ENCODE results near the gene APLP1.

- TF ChIP-seq EZH2 (IDR thresholded peaks at IDR 0.05; ENCODE audit: borderline replicate concordance, low read depth, low read length, poor library complexity, severe bottlenecking): no peak
- TF ChIP-seq, protein P1, sequence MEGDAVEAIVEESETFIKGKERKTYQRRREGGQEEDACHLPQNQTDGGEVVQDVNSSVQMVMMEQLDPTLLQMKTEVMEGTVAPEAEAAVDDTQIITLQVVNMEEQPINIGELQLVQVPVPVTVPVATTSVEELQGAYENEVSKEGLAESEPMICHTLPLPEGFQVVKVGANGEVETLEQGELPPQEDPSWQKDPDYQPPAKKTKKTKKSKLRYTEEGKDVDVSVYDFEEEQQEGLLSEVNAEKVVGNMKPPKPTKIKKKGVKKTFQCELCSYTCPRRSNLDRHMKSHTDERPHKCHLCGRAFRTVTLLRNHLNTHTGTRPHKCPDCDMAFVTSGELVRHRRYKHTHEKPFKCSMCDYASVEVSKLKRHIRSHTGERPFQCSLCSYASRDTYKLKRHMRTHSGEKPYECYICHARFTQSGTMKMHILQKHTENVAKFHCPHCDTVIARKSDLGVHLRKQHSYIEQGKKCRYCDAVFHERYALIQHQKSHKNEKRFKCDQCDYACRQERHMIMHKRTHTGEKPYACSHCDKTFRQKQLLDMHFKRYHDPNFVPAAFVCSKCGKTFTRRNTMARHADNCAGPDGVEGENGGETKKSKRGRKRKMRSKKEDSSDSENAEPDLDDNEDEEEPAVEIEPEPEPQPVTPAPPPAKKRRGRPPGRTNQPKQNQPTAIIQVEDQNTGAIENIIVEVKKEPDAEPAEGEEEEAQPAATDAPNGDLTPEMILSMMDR (conservative IDR thresholded peaks at IDR 0.05; ENCODE audit: low read depth, low read length): no peak
Observed at GRCh38 chr19:35846038-35846668, 22.2 kb upstream of the APLP1 start.
